ENCODE results near the gene KLF7.

DNA sequence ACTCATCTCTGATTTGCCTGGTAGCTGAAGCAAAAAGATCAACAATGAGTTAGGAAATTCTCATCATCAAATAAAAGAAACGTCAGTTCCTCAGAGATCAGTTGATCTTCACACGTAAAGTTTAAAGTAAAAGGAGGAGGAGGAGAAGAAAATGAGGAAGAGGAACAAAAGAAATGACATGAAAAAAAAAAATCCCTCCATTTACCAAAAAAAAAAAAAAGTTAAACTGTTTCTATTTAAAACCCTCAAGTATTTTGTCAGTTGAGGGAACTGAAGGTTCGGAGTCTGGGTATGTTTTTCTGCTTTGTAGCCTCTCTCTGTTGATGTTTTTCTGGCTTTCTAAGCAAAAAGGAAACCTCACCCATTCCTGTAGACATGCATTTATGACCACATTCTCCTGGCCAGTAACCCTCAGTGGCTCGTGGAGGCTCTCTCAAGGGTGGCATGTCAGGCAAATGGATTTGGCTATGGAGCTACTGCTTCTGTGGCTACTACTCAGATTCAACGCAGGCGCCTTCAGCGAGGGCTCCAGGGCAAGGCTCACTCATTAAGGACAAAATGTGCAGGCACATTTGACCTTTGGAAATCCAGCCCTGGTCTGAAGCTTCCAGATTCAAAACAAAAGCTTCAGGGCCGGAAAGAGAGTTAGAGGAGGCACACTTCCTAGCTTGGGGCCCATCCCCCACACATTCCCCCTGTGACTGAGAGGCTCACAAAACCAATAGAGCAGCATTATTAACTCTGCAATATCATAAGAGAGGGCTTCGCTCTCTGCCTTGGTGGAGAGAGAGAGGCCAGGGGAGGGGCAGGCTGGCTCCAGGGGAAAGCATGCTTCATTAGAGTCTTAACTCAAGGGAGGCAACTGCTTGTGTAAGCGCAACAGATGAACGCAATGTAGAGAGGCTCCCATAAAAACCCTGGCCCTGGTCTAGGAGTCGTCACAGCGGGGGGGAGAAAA, 22.3 kb downstream of the KLF7 start:
- no peak for TF ChIP-seq NFIC (IDR thresholded peaks at IDR 0.05)
- TF ChIP-seq ATF1 (CRISPR knock-in tag; IDR thresholded peaks at IDR 0.05) = no peak
- no peak for TF ChIP-seq ATF1 (tag; IDR thresholded peaks at IDR 0.05)
- no peak for TF ChIP-seq YY1 (IDR thresholded peaks at IDR 0.05; ENCODE audit: borderline replicate concordance in 1 of 3, control insufficient read depth in 1 of 3, extremely low read depth in 1 of 3, insufficient read depth in 3 of 3, insufficient read length in 1 of 3, insufficient replicate concordance in 2 of 3, low read depth in 1 of 3, low read length in 2 of 3)
- TF ChIP-seq, protein P1, sequence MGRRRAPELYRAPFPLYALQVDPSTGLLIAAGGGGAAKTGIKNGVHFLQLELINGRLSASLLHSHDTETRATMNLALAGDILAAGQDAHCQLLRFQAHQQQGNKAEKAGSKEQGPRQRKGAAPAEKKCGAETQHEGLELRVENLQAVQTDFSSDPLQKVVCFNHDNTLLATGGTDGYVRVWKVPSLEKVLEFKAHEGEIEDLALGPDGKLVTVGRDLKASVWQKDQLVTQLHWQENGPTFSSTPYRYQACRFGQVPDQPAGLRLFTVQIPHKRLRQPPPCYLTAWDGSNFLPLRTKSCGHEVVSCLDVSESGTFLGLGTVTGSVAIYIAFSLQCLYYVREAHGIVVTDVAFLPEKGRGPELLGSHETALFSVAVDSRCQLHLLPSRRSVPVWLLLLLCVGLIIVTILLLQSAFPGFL (CRISPR knock-in tag; IDR thresholded peaks at IDR 0.05) = no peak
- TF ChIP-seq SP1 (CRISPR knock-in tag; IDR thresholded peaks at IDR 0.05) = no peak
- TF ChIP-seq YBX1 (IDR thresholded peaks at IDR 0.05) = no peak
- no peak for TF ChIP-seq SIRT6 (IDR thresholded peaks at IDR 0.05; ENCODE audit: low read depth, low read length)
